A549 (cell line): ENCODE results near the gene SSNA1. TPM values are rescaled to one million over a fixed set of nuclear protein-coding genes. Genes with fewer than 3 reads are reported as not detected.
A peak's percentile ranks its signal among the peaks of the same experiment; 100 is the strongest.

ENCODE experiments used
- ATAC-seq, 2 experiments: fragments of 200-7000 bp in 1 of 2; fragments of >200 bp in 1 of 2; cut with Nextera tagmentation in 1 of 2; cut with Tn5 transposase in 1 of 2; 3 replicates each; pipeline versions ENCODE4 v1.8.0 to v1.9.1; 2018 to 2020; ENCODE audit warnings: mild to moderate bottlenecking in 1 of 2, moderate library complexity in 1 of 2
- CTCF ChIA-PET: fragments of 300-600 bp; sonication (Branson Sonifier 250); formaldehyde crosslinking; extraction: SDS; loops from one replicate; lab custom pipeline; 2021; ENCODE audit warnings: antibody characterized with exemption, inconsistent platforms; lab: Yijun Ruan, JAX
- POLR2A ChIA-PET: fragments of 350-600 bp; formaldehyde crosslinking; extraction: SDS; loops from one replicate; lab custom pipeline; 2021; ENCODE audit warnings: antibody characterized with exemption, inconsistent platforms; lab: Yijun Ruan, JAX
- DNase-seq, 2 experiments: peaks; one replicate each; pipeline versions ENCODE4 v3.0.0 to v3.0.0-alpha.2; 2011 to 2016; ENCODE audit warnings: low read depth in 1 of 2, low spot score in 1 of 2
- FAIRE-seq: peaks from 2 replicates; lab custom pipeline; 2011; peaks lifted over from hg19 to GRCh38; lab: Jason Lieb, UNC
- H3K27ac ChIP-seq, 2 experiments: fragments of >200 bp; sonication (Bioruptor Twin); formaldehyde crosslinking; 3 replicates each; pipeline ENCODE4 v1.5.1; 2016 to 2017
- H3K4me1 ChIP-seq: fragments of >200 bp; sonication (Bioruptor Twin); formaldehyde crosslinking; 3 replicates; pipeline ENCODE4 v1.6.1; 2016
- H3K4me2 ChIP-seq: fragments of >200 bp; sonication (Bioruptor Twin); formaldehyde crosslinking; 3 replicates; pipeline ENCODE4 v1.6.1; 2016
- H3K4me3 ChIP-seq: fragments of >200 bp; sonication (Bioruptor Twin); formaldehyde crosslinking; 3 replicates; pipeline ENCODE4 v1.5.1; 2016
- H3K9me3 ChIP-seq: fragments of >200 bp; sonication (Bioruptor Twin); formaldehyde crosslinking; 3 replicates; pipeline ENCODE4 v1.6.1; 2016
- ATOH8 ChIP-seq: fragments of 250-450 bp; sonication (Bioruptor Pico); IDR thresholded peaks from 2 replicates; pipeline ENCODE4 v1.5.0; 2020; ENCODE audit warnings: low read depth, mild to moderate bottlenecking, moderate library complexity
- EHMT2 ChIP-seq: fragments of 200-600 bp; sonication (generic); IDR thresholded peaks from 2 replicates; pipeline ENCODE4 v1.6.1; 2016; ENCODE audit warnings: antibody characterized with exemption, low read depth, mild to moderate bottlenecking, moderate library complexity
- FOSL2 ChIP-seq, 2 experiments: fragments of 450-650 bp in 1 of 2; fragments of >200 bp in 1 of 2; sonication (Bioruptor Twin) in 1 of 2; formaldehyde crosslinking; IDR thresholded peaks; 2 replicates each; pipeline versions ENCODE4 v1.5.0 to v1.6.1; 2016 to 2020; ENCODE audit warnings: mild to moderate bottlenecking in 1 of 2, moderate library complexity in 1 of 2
- GATA3 ChIP-seq: IDR thresholded peaks from 2 replicates; pipeline ENCODE4 v1.6.1; 2012; ENCODE audit warnings: borderline replicate concordance
- HDAC2 ChIP-seq: fragments of 200-600 bp; sonication (generic); IDR thresholded peaks from 2 replicates; pipeline ENCODE4 v1.6.1; 2016
- HMGXB4 ChIP-seq: fragments of 250-450 bp; sonication (Bioruptor Pico); IDR thresholded peaks from 2 replicates; pipeline ENCODE4 v1.5.0; 2021; ENCODE audit warnings: mild to moderate bottlenecking, moderate library complexity, borderline replicate concordance
- HOXA7 ChIP-seq: fragments of 250-450 bp; sonication (Bioruptor Pico); IDR thresholded peaks from 2 replicates; pipeline ENCODE4 v1.5.0; 2020; ENCODE audit warnings: mild to moderate bottlenecking, moderate library complexity
- JUN ChIP-seq, 2 experiments: fragments of >200 bp; sonication (Bioruptor Twin); formaldehyde crosslinking; IDR thresholded peaks; 2 replicates in 1 of 2; 3 replicates in 1 of 2; pipeline ENCODE4 v1.6.1; 2016 to 2017
- MYC ChIP-seq: IDR thresholded peaks from 2 replicates; pipeline ENCODE4 v1.6.1; 2012; ENCODE audit warnings: mild to moderate bottlenecking, inconsistent platforms, low read length, improper control_type of control experiment, borderline replicate concordance
- POLR2AphosphoS2 ChIP-seq: conservative IDR thresholded peaks from 2 replicates; pipeline ENCODE4 v1.6.1; 2012; ENCODE audit warnings: low read length, improper control_type of control experiment, inconsistent platforms
- RAD21 ChIP-seq, 2 experiments: fragments of >200 bp in 1 of 2; sonication (Bioruptor Twin) in 1 of 2; formaldehyde crosslinking in 1 of 2; IDR thresholded peaks in 1 of 2; conservative IDR thresholded peaks in 1 of 2; 2 replicates in 1 of 2; 3 replicates in 1 of 2; pipeline ENCODE4 v1.6.1; 2012 to 2018; ENCODE audit warnings: inconsistent platforms in 1 of 2
- USF2 ChIP-seq: fragments of 450-650 bp; IDR thresholded peaks from 2 replicates; pipeline ENCODE4 v1.6.1; 2014; ENCODE audit warnings: antibody characterized with exemption
- ZC3H11A ChIP-seq: fragments of 450-650 bp; IDR thresholded peaks from 2 replicates; pipeline ENCODE4 v1.6.1; 2014; ENCODE audit warnings: antibody characterized with exemption, mild to moderate bottlenecking
- ZFP36 ChIP-seq: fragments of 450-650 bp; IDR thresholded peaks from 2 replicates; pipeline ENCODE4 v1.6.1; 2014; ENCODE audit warnings: borderline replicate concordance; ENCODE audit not compliant: partially characterized antibody
- ZNF302 ChIP-seq: fragments of 250-450 bp; sonication (Bioruptor Pico); IDR thresholded peaks from 2 replicates; pipeline ENCODE4 v1.9.0; 2021; ENCODE audit warnings: inconsistent platforms, mild to moderate bottlenecking, moderate library complexity
- WGBS: methylation state at CpG from one replicate; pipeline ENCODE4 v1.1.6; 2017; ENCODE audit errors: missing lambda C conversion rate; 5-methylcytosine and 5-hydroxymethylcytosine counted together
- polyA plus RNA-seq, 4 experiments: library from polyadenylated mRNA; depleted of rRNA in 3 of 4; stranded (reverse); fragments of >200 nt; fragmentation: RNase III in 1 of 4; extraction: RNeasy Plus Mini Kit Qiagen cat#74134 plus additional on column Dnase treatment in 1 of 4; gene quantifications; 2 replicates in 3 of 4; 3 replicates in 1 of 4; pipeline ENCODE4 v1.2.3, GENCODE V29; 2011 to 2017
- TF ChIP-seq, protein P1 (sequence below): IDR thresholded peaks from 2 replicates; pipeline ENCODE4 v1.6.1; 2012
- TF ChIP-seq, protein P2 (sequence below): fragments of 200-600 bp; sonication (generic); IDR thresholded peaks from 2 replicates; pipeline ENCODE4 v1.6.1; 2016; ENCODE audit warnings: antibody characterized with exemption, mild to moderate bottlenecking, moderate library complexity
- TF ChIP-seq, protein P3 (sequence below): fragments of >200 bp; sonication (Bioruptor Twin); formaldehyde crosslinking; IDR thresholded peaks from 3 replicates; pipeline ENCODE4 v1.6.1; 2016
- TF ChIP-seq, protein P4 (sequence below): IDR thresholded peaks from 2 replicates; pipeline ENCODE4 v1.6.1; 2012
- TF ChIP-seq, protein P5 (sequence below): IDR thresholded peaks from 2 replicates; pipeline ENCODE4 v1.6.1; 2012; ENCODE audit warnings: low read depth, borderline replicate concordance

SSNA1 gene
- polyA plus RNA-seq, 2 of the 4 experiments (the other 2 are of a cell fraction), result 54.1 to 102 TPM

GRCh38 chr9:137218212-137218753 lies 29.8 kb downstream of the SSNA1 start:
- Histone ChIP-seq H3K4me3 (no peak overlapping the region), H3K27ac (peak overlapping the region; percentile 47 to 76; a peak in 4 of 6 replicates), H3K4me2 (peak overlapping the region; percentile 48), H3K9me3 (no peaks in the 10 kb centered on the region), H3K4me1 (peaks cover 39% of the 10 kb centered on the region)
- 97% methylated on average over 14 of the region's 30 CpGs for WGBS
- peak in 1 of 2 experiments; percentile 1; a peak in 2 of 6 replicates for ATAC-seq
- no peak for DNase-seq
- CTCF ChIA-PET, result interaction anchor here (0.6 to 9.9 kb wide), 8 partner anchors 9 to 86 kb away, joined by 3 to 71 read pairs (median 6); partner anchors contain the start of genes RNF224, STPG3 and TUBB4B
- POLR2A ChIA-PET, result interaction anchor here (0.8 to 1.6 kb wide), 5 partner anchors 9 to 29 kb away, joined by 4 to 15 read pairs (median 6); partner anchors contain the start of gene TUBB4B
- no peak for FAIRE-seq
- TF ChIP-seq JUN (IDR thresholded peaks at IDR 0.05) (no peak), ZC3H11A (no peak), POLR2AphosphoS2 (no peak), ATOH8 (CRISPR knock-in tag) (no peak), EHMT2 (no peak), MYC (no peak), HMGXB4 (CRISPR knock-in tag) (no peak), USF2 (no peak), ZFP36 (no peak), ZNF302 (no peak), FOSL2 (IDR thresholded peaks at IDR 0.05) (no peak), FOSL2 (CRISPR knock-in tag; IDR thresholded peaks at IDR 0.05) (no peak)
- TF ChIP-seq, protein P1, sequence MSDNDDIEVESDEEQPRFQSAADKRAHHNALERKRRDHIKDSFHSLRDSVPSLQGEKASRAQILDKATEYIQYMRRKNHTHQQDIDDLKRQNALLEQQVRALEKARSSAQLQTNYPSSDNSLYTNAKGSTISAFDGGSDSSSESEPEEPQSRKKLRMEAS, result no peak
- TF ChIP-seq, protein P2, sequence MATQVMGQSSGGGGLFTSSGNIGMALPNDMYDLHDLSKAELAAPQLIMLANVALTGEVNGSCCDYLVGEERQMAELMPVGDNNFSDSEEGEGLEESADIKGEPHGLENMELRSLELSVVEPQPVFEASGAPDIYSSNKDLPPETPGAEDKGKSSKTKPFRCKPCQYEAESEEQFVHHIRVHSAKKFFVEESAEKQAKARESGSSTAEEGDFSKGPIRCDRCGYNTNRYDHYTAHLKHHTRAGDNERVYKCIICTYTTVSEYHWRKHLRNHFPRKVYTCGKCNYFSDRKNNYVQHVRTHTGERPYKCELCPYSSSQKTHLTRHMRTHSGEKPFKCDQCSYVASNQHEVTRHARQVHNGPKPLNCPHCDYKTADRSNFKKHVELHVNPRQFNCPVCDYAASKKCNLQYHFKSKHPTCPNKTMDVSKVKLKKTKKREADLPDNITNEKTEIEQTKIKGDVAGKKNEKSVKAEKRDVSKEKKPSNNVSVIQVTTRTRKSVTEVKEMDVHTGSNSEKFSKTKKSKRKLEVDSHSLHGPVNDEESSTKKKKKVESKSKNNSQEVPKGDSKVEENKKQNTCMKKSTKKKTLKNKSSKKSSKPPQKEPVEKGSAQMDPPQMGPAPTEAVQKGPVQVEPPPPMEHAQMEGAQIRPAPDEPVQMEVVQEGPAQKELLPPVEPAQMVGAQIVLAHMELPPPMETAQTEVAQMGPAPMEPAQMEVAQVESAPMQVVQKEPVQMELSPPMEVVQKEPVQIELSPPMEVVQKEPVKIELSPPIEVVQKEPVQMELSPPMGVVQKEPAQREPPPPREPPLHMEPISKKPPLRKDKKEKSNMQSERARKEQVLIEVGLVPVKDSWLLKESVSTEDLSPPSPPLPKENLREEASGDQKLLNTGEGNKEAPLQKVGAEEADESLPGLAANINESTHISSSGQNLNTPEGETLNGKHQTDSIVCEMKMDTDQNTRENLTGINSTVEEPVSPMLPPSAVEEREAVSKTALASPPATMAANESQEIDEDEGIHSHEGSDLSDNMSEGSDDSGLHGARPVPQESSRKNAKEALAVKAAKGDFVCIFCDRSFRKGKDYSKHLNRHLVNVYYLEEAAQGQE, result no peak

DNA sequence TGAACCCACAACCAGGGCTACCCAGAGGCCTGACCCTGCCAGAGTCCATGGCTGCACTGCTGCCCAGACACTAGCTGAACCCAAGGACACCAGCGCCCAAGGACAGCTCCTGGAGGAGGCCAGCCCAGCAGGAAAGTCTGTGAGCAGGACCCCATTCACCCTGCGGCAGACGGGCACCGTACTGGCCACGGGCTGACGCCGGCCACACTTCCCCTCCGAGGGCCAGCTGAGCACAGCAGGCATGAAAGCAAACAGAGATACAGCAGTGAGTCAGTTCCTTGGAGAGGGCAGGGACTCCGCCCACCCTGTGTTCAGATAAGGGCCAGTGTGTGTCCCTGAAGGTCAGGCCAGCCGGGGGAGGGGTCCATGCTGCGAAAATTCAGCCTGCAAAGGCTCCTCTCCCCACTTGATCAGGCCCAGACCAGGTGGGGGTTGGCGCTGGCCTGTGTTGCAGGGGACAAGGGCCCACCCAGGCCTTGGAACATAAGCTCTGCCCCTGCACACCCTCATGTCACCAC lies 30.3 kb downstream of the SSNA1 start:
- POLR2A ChIA-PET, result interaction anchor here (0.5 to 1.6 kb wide), 6 partner anchors 9 to 52 kb away, joined by 3 to 15 read pairs (median 5); partner anchors contain the start of gene TUBB4B
- WGBS, result 6% methylated on average over 10 of the region's 12 CpGs
- no peak overlapping the region for H3K4me3 ChIP-seq
- H3K9me3 ChIP-seq, result no peaks in the 10 kb centered on the region
- H3K27ac ChIP-seq, result peak overlapping the region; percentile 47 to 76; a peak in 4 of 6 replicates
- ATAC-seq (peak; percentile 58 to 68), FAIRE-seq (no peak), DNase-seq (peak; percentile 66 to 78)
- H3K4me1 ChIP-seq, result peaks cover 39% of the 10 kb centered on the region
- CTCF ChIA-PET, result interaction anchor here (0.6 to 9.9 kb wide), 8 partner anchors 8 to 170 kb away, joined by 3 to 71 read pairs (median 6); partner anchors contain the start of genes RNF224, STPG3 and TUBB4B
- H3K4me2 ChIP-seq, result peak overlapping the region; percentile 48
- TF ChIP-seq HOXA7 (CRISPR knock-in tag) (no peak), HDAC2 (no peak), GATA3 (0 out of 2 replicates have a peak, but pooled peaks have one; percentile 10), FOSL2 (IDR thresholded peaks at IDR 0.05) (no peak), FOSL2 (CRISPR knock-in tag; IDR thresholded peaks at IDR 0.05) (peak; percentile 53; the same call in 1 of the 2 replicates), RAD21 (conservative IDR thresholded peaks at IDR 0.05 in 1 of 2, IDR thresholded peaks at IDR 0.05 in 1 of 2) (no peak), EHMT2 (no peak), HMGXB4 (CRISPR knock-in tag) (no peak)
- TF ChIP-seq, protein P3, sequence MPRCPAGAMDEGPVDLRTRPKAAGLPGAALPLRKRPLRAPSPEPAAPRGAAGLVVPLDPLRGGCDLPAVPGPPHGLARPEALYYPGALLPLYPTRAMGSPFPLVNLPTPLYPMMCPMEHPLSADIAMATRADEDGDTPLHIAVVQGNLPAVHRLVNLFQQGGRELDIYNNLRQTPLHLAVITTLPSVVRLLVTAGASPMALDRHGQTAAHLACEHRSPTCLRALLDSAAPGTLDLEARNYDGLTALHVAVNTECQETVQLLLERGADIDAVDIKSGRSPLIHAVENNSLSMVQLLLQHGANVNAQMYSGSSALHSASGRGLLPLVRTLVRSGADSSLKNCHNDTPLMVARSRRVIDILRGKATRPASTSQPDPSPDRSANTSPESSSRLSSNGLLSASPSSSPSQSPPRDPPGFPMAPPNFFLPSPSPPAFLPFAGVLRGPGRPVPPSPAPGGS, result 0 out of 3 replicates have a peak, but pooled peaks have one; percentile 18
- TF ChIP-seq, protein P4, sequence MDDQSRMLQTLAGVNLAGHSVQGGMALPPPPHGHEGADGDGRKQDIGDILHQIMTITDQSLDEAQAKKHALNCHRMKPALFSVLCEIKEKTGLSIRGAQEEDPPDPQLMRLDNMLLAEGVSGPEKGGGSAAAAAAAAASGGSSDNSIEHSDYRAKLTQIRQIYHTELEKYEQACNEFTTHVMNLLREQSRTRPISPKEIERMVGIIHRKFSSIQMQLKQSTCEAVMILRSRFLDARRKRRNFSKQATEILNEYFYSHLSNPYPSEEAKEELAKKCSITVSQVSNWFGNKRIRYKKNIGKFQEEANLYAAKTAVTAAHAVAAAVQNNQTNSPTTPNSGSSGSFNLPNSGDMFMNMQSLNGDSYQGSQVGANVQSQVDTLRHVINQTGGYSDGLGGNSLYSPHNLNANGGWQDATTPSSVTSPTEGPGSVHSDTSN, result peak; percentile 62
- TF ChIP-seq, protein P5, sequence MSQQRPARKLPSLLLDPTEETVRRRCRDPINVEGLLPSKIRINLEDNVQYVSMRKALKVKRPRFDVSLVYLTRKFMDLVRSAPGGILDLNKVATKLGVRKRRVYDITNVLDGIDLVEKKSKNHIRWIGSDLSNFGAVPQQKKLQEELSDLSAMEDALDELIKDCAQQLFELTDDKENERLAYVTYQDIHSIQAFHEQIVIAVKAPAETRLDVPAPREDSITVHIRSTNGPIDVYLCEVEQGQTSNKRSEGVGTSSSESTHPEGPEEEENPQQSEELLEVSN, result no peak
